GM12878 (cell line): ENCODE data around the gene DCAF15. TPM values are rescaled to one million over a fixed set of nuclear protein-coding genes. Genes with fewer than 3 reads are reported as not detected.

Experiments
- ATAC-seq: fragments of 200-7000 bp; cut with Tn5 transposase; 3 replicates; pipeline ENCODE4 v1.9.1; 2020; ENCODE audit warnings: mild to moderate bottlenecking, moderate library complexity
- BruUV-seq: library from RNA; stranded (reverse); fragments of 400-500 nt; replicated peaks from 2 replicates; lab custom pipeline; 2021; lab: Mats Ljungman, UMichigan
- CTCF ChIA-PET: fragments of 300-600 bp; sonication (Branson Sonifier 250); formaldehyde crosslinking; extraction: SDS; loops from one replicate; lab custom pipeline; 2021; ENCODE audit warnings: inconsistent platforms; lab: Yijun Ruan, JAX
- POLR2A ChIA-PET: fragments of 350-600 bp; formaldehyde crosslinking; extraction: SDS; loops from one replicate; lab custom pipeline; 2021; ENCODE audit warnings: inconsistent platforms; lab: Charles Lee
- RAD21 ChIA-PET: fragments of 300-600 bp; sonication (Branson Sonifier 250); formaldehyde crosslinking; loops from one replicate; lab custom pipeline; 2023; ENCODE audit warnings: antibody characterized with exemption; ENCODE audit not compliant: unreplicated experiment; lab: Charles Lee
- SMC1A ChIA-PET: fragments of 300-600 bp; sonication (Branson Sonifier 250); formaldehyde crosslinking; loops from one replicate; lab custom pipeline; 2023; ENCODE audit not compliant: unreplicated experiment, uncharacterized antibody; lab: Charles Lee
- DNase-seq: peaks from one replicate; pipeline ENCODE4 v3.0.0-alpha.2; 2011; ENCODE audit warnings: low read depth, low spot score
- FAIRE-seq: peaks from 3 replicates; lab custom pipeline; 2011; peaks lifted over from hg19 to GRCh38; lab: Jason Lieb, UNC
- H2AFZ ChIP-seq: 2 replicates; pipeline ENCODE4 v1.6.0; 2011; ENCODE audit warnings: low read depth, low read length, control low read depth; ENCODE audit not compliant: control insufficient read depth
- H3K27ac ChIP-seq: 2 replicates; pipeline ENCODE4 v1.5.1; 2011; ENCODE audit warnings: control low read depth; ENCODE audit not compliant: control insufficient read depth, insufficient read depth
- H3K27me3 ChIP-seq, 2 experiments: replicated peaks in 1 of 2; 2 replicates each; pipeline versions ENCODE4 v1.6.0 to v1.6.1; 2011; ENCODE audit warnings: low read length in 1 of 2; ENCODE audit not compliant: control insufficient read depth in 2 of 2, insufficient read depth in 2 of 2
- H3K36me3 ChIP-seq, 2 experiments: 2 replicates each; pipeline ENCODE4 v1.5.1; 2011; ENCODE audit warnings: low read length in 1 of 2; ENCODE audit not compliant: control insufficient read depth in 2 of 2, insufficient read depth in 2 of 2
- H3K4me1 ChIP-seq: 2 replicates; pipeline ENCODE4 v1.6.1; 2011; ENCODE audit warnings: mild to moderate bottlenecking, low read length, moderate library complexity, mixed read lengths; ENCODE audit not compliant: control insufficient read depth, insufficient read depth
- H3K4me2 ChIP-seq: 2 replicates; pipeline ENCODE4 v1.6.0; 2011; ENCODE audit warnings: control low read depth; ENCODE audit not compliant: control insufficient read depth, insufficient read depth
- H3K4me3 ChIP-seq: fragments of 200-600 bp; sonication (generic); 2 replicates; pipeline ENCODE4 v1.5.1; 2016
- H3K79me2 ChIP-seq: 2 replicates; pipeline ENCODE4 v1.6.0; 2011; ENCODE audit warnings: low read length; ENCODE audit not compliant: control insufficient read depth, insufficient read depth
- H3K9ac ChIP-seq: 2 replicates; pipeline ENCODE4 v1.8.0; 2011; ENCODE audit warnings: low read length, control low read depth, mixed read lengths; ENCODE audit not compliant: control insufficient read depth, insufficient read depth
- H3K9me3 ChIP-seq: replicated peaks from 3 replicates; pipeline ENCODE4 v1.5.1; 2011; ENCODE audit warnings: mild to moderate bottlenecking, low read length; ENCODE audit not compliant: control insufficient read depth, insufficient read depth
- H4K20me1 ChIP-seq: 2 replicates; pipeline ENCODE4 v1.6.0; 2011; ENCODE audit not compliant: control insufficient read depth, insufficient read depth
- ATF7 ChIP-seq: fragments of 450-650 bp; IDR thresholded peaks from 2 replicates; pipeline ENCODE4 v1.6.1; 2016; ENCODE audit warnings: low read depth, mild to moderate bottlenecking
- CREB1 ChIP-seq: IDR thresholded peaks from 2 replicates; pipeline ENCODE4 v1.6.1; 2012; ENCODE audit warnings: low read depth, mild to moderate bottlenecking, inconsistent platforms
- MTA3 ChIP-seq: IDR thresholded peaks from 2 replicates; pipeline ENCODE4 v1.6.1; 2012; ENCODE audit warnings: low read length, inconsistent platforms, borderline replicate concordance
- NFIC ChIP-seq: IDR thresholded peaks from 2 replicates; pipeline ENCODE4 v1.6.1; 2012; ENCODE audit warnings: low read depth, mild to moderate bottlenecking, inconsistent platforms, low read length, moderate library complexity
- SPI1 ChIP-seq: IDR thresholded peaks from 2 replicates; pipeline ENCODE4 v1.6.1; 2011; ENCODE audit warnings: low read depth, mild to moderate bottlenecking, low read length, moderate library complexity, borderline replicate concordance; ENCODE audit not compliant: insufficient read depth
- WGBS: methylation state at CpG from one replicate; pipeline ENCODE4 v1.1.6; 2016; ENCODE audit warnings: low lambda C conversion rate; ENCODE audit not compliant: insufficient replicate concordance, insufficient coverage; ENCODE audit errors: missing lambda C conversion rate; 5-methylcytosine and 5-hydroxymethylcytosine counted together
- in situ Hi-C: fragments of 300-500 bp; cut with MboI; formaldehyde crosslinking; loops from 9 replicates; pipeline ENCODE4 v1.14.3; 2018; ENCODE audit warnings: mixed read lengths
- intact Hi-C: fragments of 100-400 bp; cut with micrococcal nuclease; formaldehyde crosslinking; loops from one replicate; pipeline ENCODE4 v1.14.2; 2022; ENCODE audit not compliant: unreplicated experiment
- polyA plus RNA-seq, 11 experiments: library from polyadenylated mRNA; depleted of rRNA in 4 of 11; unstranded in 6 of 11; stranded (reverse) in 5 of 11; fragments of >200 nt; fragmentation: Nextera tagmentation in 4 of 11; fragmentation: Illumina TruSeq in 1 of 11; extraction: Ambion mirVana in 4 of 11; extraction: Trizol in 1 of 11; gene quantifications; 1 replicate in 1 of 11; 2 replicates in 10 of 11; pipeline versions ENCODE4 v1.2.1 to v1.2.3, GENCODE V29; 2011 to 2016; ENCODE audit warnings: inconsistent platforms in 2 of 11, missing spikeins in 2 of 11, low read depth in 1 of 11
- total RNA-seq, 4 experiments: library from RNA; depleted of rRNA in 3 of 4; stranded (reverse); fragments of >200 nt in 3 of 4; fragmentation: Illumina TruSeq in 1 of 4; extraction: Trizol in 1 of 4; gene quantifications; 2 replicates each; pipeline versions ENCODE4 v1.2.1 to v1.2.3, GENCODE V29; 2013 to 2021
- TF ChIP-seq, protein P1 (sequence below): IDR thresholded peaks from 2 replicates; pipeline ENCODE4 v1.6.1; 2011; ENCODE audit warnings: low read depth, mild to moderate bottlenecking, low read length, moderate library complexity, borderline replicate concordance; ENCODE audit errors: extremely low read depth
- TF ChIP-seq, protein P2 (sequence below): fragments of 150-350 bp; IDR thresholded peaks from 2 replicates; pipeline ENCODE4 v1.6.1; 2014; ENCODE audit warnings: mild to moderate bottlenecking, low read depth, low read length
- TF ChIP-seq, protein P3 (sequence below): fragments of 450-650 bp; IDR thresholded peaks from 2 replicates; pipeline ENCODE4 v1.6.1; 2017; ENCODE audit warnings: mild to moderate bottlenecking, moderate library complexity
- TF ChIP-seq, protein P4 (sequence below): fragments of 450-650 bp; IDR thresholded peaks from 2 replicates; pipeline ENCODE4 v1.6.1; 2016; ENCODE audit warnings: mild to moderate bottlenecking
- TF ChIP-seq, protein P5 (sequence below): fragments of 450-650 bp; conservative IDR thresholded peaks from 2 replicates; pipeline ENCODE4 v1.6.1; 2017; ENCODE audit warnings: mild to moderate bottlenecking, moderate library complexity

The DCAF15 gene
- total and polyA plus RNA-seq, 10 of the 15 experiments (the other 5 are each of a cell fraction or from before 2014, with no cell fraction given): 0.16 to 63.4 (median 26.6) TPM

DNA sequence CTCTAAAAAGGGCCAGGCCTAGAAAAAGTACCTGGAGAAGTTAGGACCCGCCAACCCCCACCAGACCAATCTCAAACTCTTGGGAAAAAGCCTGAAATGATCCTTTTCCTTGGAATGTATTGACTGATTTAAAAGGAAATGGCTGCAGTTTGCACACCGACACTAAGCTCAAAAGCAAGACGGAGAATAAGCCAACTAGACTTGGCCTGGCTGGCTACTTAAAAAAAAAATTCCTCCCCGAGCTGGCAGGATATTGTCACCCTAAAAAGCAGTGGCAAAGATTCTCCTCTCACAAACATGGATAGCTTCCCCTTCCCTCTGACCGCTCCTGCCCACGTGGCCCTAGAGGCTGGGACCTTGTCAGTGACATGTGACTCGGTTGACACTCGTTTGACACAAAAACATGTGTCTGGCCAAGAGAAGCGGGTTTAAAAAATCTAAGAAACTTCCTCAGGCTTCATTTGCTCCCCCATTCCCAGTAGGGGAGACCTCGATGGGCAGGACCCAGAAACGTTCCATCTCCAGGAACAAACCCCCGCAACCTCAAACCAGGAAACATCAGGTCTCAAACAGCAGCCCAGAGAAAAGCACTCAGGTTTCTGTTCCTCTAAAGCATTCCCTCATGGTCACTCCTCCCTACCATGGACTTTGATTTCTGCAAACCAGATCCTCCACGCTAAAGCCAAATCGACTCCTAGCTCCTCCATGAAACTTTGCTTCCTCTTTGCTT is 52.5 kb downstream of the DCAF15 start:
- H3K4me2 ChIP-seq: peak overlapping the region; percentile 95
- in situ Hi-C loops: no loop called here
- RAD21 ChIA-PET: interaction anchor here (0.8 to 4.6 kb wide), 10 partner anchors 7 to 132 kb away, joined by 3 to 35 read pairs (median 8); partner anchors contain the start of genes ASF1B, DCAF15 and IL27RA
- peak overlapping the region; percentile 85 for H2AFZ ChIP-seq
- peak overlapping the region; percentile 61 for H3K9ac ChIP-seq
- H3K79me2 ChIP-seq: peaks cover 11% of the 10 kb centered on the region
- peak overlapping the region; percentile 80 for H3K27ac ChIP-seq
- SMC1A ChIA-PET: interaction anchor here (0.6 to 4.0 kb wide), 10 partner anchors 9 to 275 kb away, joined by 3 to 18 read pairs (median 6); partner anchors contain the start of gene IL27RA
- no peaks in the 10 kb centered on the region for H3K36me3 ChIP-seq
- H4K20me1 ChIP-seq: no peaks in the 10 kb centered on the region
- peak; percentile 34 for DNase-seq
- ATAC-seq: no peak
- 11% methylated on average over 14 of the region's 14 CpGs for WGBS
- no peaks in the 10 kb centered on the region for H3K27me3 ChIP-seq
- FAIRE-seq: no peak
- no peaks in the 10 kb centered on the region for H3K9me3 ChIP-seq
- CTCF ChIA-PET: interaction anchor here (0.6 to 5.1 kb wide), 10 partner anchors 9 to 981 kb away, joined by 3 to 30 read pairs (median 6); partner anchors contain the start of genes DCAF15 and IL27RA
- no TSS peak for BruUV-seq
- H3K4me3 ChIP-seq: peak overlapping the region; percentile 69
- H3K4me1 ChIP-seq: peaks cover 47% of the 10 kb centered on the region
- POLR2A ChIA-PET: interaction anchor here (0.7 to 4.9 kb wide), 13 partner anchors 11 to 77 kb away, joined by 3 to 49 read pairs (median 5); partner anchors contain the start of genes DCAF15 and IL27RA
- intact Hi-C loops: loop anchor here (2.0 to 10.0 kb wide), 3 partner anchors 18 to 850 kb away; partner anchors contain the start of genes IER2 and STX10
- TF ChIP-seq, protein P1, sequence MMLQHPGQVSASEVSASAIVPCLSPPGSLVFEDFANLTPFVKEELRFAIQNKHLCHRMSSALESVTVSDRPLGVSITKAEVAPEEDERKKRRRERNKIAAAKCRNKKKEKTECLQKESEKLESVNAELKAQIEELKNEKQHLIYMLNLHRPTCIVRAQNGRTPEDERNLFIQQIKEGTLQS: 0 out of 2 replicates have a peak, but pooled peaks have one; percentile 5
- TF ChIP-seq SPI1: peak; percentile 92
- TF ChIP-seq, protein P2, sequence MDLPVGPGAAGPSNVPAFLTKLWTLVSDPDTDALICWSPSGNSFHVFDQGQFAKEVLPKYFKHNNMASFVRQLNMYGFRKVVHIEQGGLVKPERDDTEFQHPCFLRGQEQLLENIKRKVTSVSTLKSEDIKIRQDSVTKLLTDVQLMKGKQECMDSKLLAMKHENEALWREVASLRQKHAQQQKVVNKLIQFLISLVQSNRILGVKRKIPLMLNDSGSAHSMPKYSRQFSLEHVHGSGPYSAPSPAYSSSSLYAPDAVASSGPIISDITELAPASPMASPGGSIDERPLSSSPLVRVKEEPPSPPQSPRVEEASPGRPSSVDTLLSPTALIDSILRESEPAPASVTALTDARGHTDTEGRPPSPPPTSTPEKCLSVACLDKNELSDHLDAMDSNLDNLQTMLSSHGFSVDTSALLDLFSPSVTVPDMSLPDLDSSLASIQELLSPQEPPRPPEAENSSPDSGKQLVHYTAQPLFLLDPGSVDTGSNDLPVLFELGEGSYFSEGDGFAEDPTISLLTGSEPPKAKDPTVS: 0 out of 2 replicates have a peak, but pooled peaks have one; percentile 35
- TF ChIP-seq, protein P3, sequence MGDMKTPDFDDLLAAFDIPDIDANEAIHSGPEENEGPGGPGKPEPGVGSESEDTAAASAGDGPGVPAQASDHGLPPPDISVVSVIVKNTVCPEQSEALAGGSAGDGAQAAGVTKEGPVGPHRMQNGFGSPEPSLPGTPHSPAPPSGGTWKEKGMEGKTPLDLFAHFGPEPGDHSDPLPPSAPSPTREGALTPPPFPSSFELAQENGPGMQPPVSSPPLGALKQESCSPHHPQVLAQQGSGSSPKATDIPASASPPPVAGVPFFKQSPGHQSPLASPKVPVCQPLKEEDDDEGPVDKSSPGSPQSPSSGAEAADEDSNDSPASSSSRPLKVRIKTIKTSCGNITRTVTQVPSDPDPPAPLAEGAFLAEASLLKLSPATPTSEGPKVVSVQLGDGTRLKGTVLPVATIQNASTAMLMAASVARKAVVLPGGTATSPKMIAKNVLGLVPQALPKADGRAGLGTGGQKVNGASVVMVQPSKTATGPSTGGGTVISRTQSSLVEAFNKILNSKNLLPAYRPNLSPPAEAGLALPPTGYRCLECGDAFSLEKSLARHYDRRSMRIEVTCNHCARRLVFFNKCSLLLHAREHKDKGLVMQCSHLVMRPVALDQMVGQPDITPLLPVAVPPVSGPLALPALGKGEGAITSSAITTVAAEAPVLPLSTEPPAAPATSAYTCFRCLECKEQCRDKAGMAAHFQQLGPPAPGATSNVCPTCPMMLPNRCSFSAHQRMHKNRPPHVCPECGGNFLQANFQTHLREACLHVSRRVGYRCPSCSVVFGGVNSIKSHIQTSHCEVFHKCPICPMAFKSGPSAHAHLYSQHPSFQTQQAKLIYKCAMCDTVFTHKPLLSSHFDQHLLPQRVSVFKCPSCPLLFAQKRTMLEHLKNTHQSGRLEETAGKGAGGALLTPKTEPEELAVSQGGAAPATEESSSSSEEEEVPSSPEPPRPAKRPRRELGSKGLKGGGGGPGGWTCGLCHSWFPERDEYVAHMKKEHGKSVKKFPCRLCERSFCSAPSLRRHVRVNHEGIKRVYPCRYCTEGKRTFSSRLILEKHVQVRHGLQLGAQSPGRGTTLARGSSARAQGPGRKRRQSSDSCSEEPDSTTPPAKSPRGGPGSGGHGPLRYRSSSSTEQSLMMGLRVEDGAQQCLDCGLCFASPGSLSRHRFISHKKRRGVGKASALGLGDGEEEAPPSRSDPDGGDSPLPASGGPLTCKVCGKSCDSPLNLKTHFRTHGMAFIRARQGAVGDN: peak; percentile 96
- TF ChIP-seq NFIC: 0 out of 2 replicates have a peak, but pooled peaks have one; percentile 56
- TF ChIP-seq ATF7: peak; percentile 16; the same call in 1 of the 2 replicates
- TF ChIP-seq, protein P4, sequence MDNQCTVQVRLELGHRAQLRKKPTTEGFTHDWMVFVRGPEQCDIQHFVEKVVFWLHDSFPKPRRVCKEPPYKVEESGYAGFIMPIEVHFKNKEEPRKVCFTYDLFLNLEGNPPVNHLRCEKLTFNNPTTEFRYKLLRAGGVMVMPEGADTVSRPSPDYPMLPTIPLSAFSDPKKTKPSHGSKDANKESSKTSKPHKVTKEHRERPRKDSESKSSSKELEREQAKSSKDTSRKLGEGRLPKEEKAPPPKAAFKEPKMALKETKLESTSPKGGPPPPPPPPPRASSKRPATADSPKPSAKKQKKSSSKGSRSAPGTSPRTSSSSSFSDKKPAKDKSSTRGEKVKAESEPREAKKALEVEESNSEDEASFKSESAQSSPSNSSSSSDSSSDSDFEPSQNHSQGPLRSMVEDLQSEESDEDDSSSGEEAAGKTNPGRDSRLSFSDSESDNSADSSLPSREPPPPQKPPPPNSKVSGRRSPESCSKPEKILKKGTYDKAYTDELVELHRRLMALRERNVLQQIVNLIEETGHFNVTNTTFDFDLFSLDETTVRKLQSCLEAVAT: peak; percentile 92
- peak; percentile 34; the same call in 1 of the 2 replicates for TF ChIP-seq MTA3
- TF ChIP-seq, protein P5, sequence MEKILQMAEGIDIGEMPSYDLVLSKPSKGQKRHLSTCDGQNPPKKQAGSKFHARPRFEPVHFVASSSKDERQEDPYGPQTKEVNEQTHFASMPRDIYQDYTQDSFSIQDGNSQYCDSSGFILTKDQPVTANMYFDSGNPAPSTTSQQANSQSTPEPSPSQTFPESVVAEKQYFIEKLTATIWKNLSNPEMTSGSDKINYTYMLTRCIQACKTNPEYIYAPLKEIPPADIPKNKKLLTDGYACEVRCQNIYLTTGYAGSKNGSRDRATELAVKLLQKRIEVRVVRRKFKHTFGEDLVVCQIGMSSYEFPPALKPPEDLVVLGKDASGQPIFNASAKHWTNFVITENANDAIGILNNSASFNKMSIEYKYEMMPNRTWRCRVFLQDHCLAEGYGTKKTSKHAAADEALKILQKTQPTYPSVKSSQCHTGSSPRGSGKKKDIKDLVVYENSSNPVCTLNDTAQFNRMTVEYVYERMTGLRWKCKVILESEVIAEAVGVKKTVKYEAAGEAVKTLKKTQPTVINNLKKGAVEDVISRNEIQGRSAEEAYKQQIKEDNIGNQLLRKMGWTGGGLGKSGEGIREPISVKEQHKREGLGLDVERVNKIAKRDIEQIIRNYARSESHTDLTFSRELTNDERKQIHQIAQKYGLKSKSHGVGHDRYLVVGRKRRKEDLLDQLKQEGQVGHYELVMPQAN: 0 out of 2 replicates have a peak, but pooled peaks have one; percentile 32
- TF ChIP-seq CREB1: peak; percentile 24; the same call in 1 of the 2 replicates
